Esophagus squamous epithelium (tissue), 4 donors: ENCODE data around the gene SPC25.

Experiments
- CTCF ChIP-seq, 6 experiments: fragments of 450-650 bp in 4 of 6; fragments of 200-600 bp in 2 of 6; sonication (generic) in 2 of 6; IDR thresholded peaks; one replicate each; pipeline ENCODE4 v1.5.1; 2016 to 2019; ENCODE audit warnings: antibody characterized with exemption in 6 of 6, mild to moderate bottlenecking in 4 of 6, moderate library complexity in 4 of 6
- POLR2A ChIP-seq, 4 donors: fragments of 450-650 bp; IDR thresholded peaks; one replicate each; pipeline ENCODE4 v1.6.1; 2017; ENCODE audit warnings: antibody characterized with exemption in 4 of 4, mild to moderate bottlenecking in 4 of 4, moderate library complexity in 3 of 4

DNA sequence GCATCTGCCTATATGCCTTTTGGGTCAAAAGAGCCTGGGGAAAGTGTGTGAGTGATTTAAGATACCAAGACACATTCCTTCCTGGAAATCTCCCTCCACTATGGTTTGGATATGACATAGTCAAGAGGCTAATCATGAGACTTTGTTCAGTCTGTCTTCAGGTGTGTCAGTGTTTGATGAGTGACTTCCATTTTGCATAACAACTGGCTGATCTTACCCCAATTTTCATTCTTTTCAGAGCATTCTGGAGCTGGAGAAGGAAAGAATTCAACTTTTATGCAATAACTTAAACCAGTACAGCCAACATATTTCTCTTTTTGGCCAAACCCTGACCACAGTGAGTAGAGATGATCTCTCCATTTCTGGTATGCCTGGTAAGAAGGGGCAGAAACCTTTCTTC, 39.4 kb downstream of the SPC25 start:
- TF ChIP-seq CTCF (IDR thresholded peaks at IDR 0.05): no peak
- TF ChIP-seq POLR2A (IDR thresholded peaks at IDR 0.05): no peak
